22Rv1 (cell line): ENCODE data around the gene PLLP.

Experiments used
- H3K27ac ChIP-seq: fragments of 450-650 bp; 2 replicates; pipeline ENCODE4 v1.5.1; 2017
- CTCF ChIP-seq: fragments of 450-650 bp; IDR thresholded peaks from 2 replicates; pipeline ENCODE4 v1.5.1; 2017; ENCODE audit warnings: mild to moderate bottlenecking
- ZFX ChIP-seq: fragments of 450-650 bp; IDR thresholded peaks from 2 replicates; pipeline ENCODE4 v1.6.1; 2017; ENCODE audit warnings: antibody characterized with exemption, borderline replicate concordance

Gene PLLP

GRCh38 chr16:57224651-57225335 lies 59.7 kb downstream of the PLLP start:
- H3K27ac ChIP-seq = no peak overlapping the region
- TF ChIP-seq ZFX = no peak
- no peak for TF ChIP-seq CTCF

- no peak overlapping the region for H3K27ac ChIP-seq
- TF ChIP-seq CTCF (no peak), ZFX (no peak)
These were observed 61.4 kb downstream of the PLLP start for GRCh38 chr16:57223057-57223456.

GRCh38 chr16:57216968-57217367 lies 67.5 kb downstream of the PLLP start:
- TF ChIP-seq ZFX (no peak), CTCF (no peak)
- H3K27ac ChIP-seq = no peak overlapping the region

- TF ChIP-seq ZFX = no peak
- no peak for TF ChIP-seq CTCF
- no peak overlapping the region for H3K27ac ChIP-seq
These were observed 71.0 kb downstream of the PLLP start for GRCh38 chr16:57213462-57213861.

- TF ChIP-seq ZFX = no peak
- TF ChIP-seq CTCF = no peak
- H3K27ac ChIP-seq = no peak overlapping the region
These were observed 74.7 kb downstream of the PLLP start for GRCh38 chr16:57209780-57210179.

GRCh38 chr16:57208926-57209325 lies 75.5 kb downstream of the PLLP start:
- no peak overlapping the region for H3K27ac ChIP-seq
- TF ChIP-seq CTCF = no peak
- no peak for TF ChIP-seq ZFX
